GM10266 (cell line): Measurements from ENCODE around the gene LARP4.

Source experiments
- DNase-seq: peaks from one replicate; pipeline ENCODE4 v3.0.0; 2012; ENCODE audit errors: extremely low spot score
- CTCF ChIP-seq: IDR thresholded peaks from 2 replicates; pipeline ENCODE4 v1.5.1; 2012; ENCODE audit warnings: mild to moderate bottlenecking, low read depth; ENCODE audit not compliant: control insufficient read depth, insufficient read depth; ENCODE audit errors: missing control alignments

The LARP4 gene

GRCh38 chr12:50401500-50402081 lies 906 bp downstream of the LARP4 start:
- DNase-seq, result no peak
- TF ChIP-seq CTCF, result no peak

GRCh38 chr12:50402264-50403000 lies 1.7 kb downstream of the LARP4 start:
- no peak for DNase-seq
- TF ChIP-seq CTCF, result no peak

- DNase-seq, result no peak
- TF ChIP-seq CTCF, result no peak
These were observed 2.3 kb downstream of the LARP4 start for GRCh38 chr12:50403001-50403440.

GRCh38 chr12:50404307-50404706 lies 3.6 kb downstream of the LARP4 start:
- no peak for TF ChIP-seq CTCF
- no peak for DNase-seq

GRCh38 chr12:50411051-50411660 lies 10.5 kb downstream of the LARP4 start:
- TF ChIP-seq CTCF, result no peak

GRCh38 chr12:50415899-50416479 lies 15.3 kb downstream of the LARP4 start:
- TF ChIP-seq CTCF, result no peak
- DNase-seq, result no peak

More at GRCh38 chr12:50411051-50411660, 10.5 kb downstream of the LARP4 start:
- no peak for DNase-seq
